HG03135 (cell line): Measurements from ENCODE around the gene PEAK1.

ENCODE experiments used
- ATAC-seq: cut with Tn5 transposase; IDR thresholded peaks from one replicate; pipeline ENCODE4 v1.9.1; 2021; ENCODE audit warnings: mild to moderate bottlenecking, moderate library complexity; ENCODE audit not compliant: unreplicated experiment

Gene PEAK1

GRCh38 chr15:77099741-77100463 is 320.0 kb downstream of the PEAK1 start:
- no peak for ATAC-seq

DNA sequence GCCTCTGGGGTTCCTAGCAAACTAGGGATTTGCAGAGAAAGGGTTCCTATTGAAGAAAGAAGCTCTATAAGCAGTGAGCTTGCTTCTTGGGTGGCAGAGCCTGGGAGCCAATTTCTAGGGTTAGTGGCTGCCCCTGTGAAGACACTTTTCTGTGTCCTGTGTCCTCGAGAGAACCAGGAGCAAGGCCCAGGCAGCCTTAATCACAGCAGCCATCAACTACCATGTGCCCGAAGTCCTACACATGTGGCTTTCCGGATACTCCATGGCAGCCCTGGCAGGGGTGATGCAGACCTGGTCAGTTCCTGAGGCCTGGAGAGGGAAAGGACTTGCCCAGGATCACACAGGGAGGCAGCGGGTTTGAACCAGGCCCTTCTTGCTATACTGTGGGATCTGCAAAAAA is 321.3 kb downstream of the PEAK1 start:
- no peak for ATAC-seq

DNA sequence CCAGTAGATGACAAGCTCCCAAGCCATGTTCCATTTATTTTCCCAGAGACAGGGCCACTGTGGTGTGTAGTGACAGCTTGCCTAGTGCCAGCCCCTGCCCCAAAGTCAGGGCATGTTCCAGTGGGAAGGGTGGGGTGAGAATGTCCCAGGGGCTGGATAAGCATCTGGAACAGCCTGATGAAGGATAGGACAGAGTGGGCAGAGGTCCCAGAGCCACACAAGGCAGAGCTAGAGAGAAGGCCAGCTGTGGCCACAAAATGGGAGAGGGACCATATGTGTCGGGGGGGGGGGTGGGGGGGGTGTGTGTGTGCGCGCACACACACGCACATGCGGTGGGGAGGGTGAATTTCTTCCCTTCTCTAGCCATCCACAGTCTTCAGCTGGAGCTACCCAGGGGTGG is 322.0 kb downstream of the PEAK1 start:
- no peak for ATAC-seq

- no peak for ATAC-seq
These were observed 322.6 kb downstream of the PEAK1 start for GRCh38 chr15:77097248-77097721.

- ATAC-seq: no peak
These were observed 323.4 kb downstream of the PEAK1 start for GRCh38 chr15:77096541-77096940.

GRCh38 chr15:77096138-77096537 is 323.8 kb downstream of the PEAK1 start:
- ATAC-seq: no peak

DNA sequence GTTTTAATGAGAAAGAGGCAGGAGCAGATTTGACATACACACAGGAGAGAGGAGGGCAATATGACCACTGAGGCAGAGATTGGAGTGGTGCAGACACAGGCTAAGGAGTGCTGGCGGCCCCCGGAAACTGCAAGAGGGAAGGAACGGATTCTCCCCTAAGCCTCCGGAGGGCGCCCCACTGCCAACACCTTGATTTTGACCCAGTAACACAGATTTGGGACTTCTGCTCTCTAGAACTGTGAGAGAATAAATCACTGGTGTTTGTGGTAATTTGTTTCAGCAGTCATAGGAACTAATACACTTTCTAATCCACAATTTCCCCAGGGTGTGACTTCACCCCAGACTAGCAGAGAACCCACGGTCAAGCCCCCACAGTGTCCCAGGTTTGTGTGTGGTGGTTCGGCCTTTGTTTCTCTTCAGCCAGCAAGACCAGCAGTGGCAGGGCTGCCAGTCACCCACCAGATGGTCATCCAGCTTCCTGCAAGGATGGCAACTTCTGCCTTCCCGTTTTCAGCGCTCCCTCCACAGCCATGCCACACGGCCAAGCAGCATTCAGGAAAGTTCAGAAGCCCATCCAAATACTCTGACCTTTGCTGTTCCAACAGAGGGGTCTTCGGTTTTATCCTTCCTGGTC is 325.4 kb downstream of the PEAK1 start:
- no peak for ATAC-seq

GRCh38 chr15:77093436-77093835 is 326.5 kb downstream of the PEAK1 start:
- no peak for ATAC-seq

GRCh38 chr15:77091097-77091496 is 328.8 kb downstream of the PEAK1 start:
- ATAC-seq: no peak

DNA sequence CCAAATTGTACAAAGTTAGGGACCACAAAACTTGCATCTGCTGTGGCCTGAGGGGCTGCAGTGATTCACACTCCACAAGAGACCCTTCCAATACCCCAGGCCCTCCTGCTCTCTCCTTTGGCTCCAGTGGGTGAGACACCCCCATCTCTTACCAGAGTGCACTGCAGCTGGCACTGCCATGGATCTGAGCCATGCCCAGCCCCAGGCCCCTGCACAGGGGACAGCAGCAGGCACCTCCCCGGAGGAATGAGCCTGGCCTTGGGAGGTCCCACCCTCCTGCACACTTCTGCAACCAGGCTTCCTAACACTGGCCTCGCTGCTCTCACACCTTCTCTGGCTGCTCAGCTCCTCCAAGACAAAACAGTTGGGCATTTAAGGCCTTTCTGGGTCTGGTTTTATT is 332.7 kb downstream of the PEAK1 start:
- no peak for ATAC-seq

DNA sequence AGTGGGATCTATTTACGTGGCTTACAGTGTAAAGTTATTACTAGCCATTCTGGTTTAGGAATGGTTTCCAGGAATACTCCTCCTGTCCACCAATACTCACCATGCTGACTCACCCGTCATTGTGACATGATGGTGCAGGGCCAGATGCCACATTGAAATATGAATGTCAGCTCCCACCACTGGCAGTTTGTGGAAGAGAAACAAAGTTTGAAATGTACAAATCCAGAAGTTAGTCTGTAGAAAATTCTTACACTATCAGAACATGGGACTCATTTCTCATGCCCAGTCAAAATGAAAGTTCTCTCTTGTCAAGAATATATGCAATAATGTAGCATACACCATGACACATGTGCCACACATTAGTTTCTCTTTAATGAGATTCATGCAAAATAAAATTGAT is 334.6 kb downstream of the PEAK1 start:
- ATAC-seq: no peak

GRCh38 chr15:77084436-77084835 is 335.5 kb downstream of the PEAK1 start:
- ATAC-seq: no peak

DNA sequence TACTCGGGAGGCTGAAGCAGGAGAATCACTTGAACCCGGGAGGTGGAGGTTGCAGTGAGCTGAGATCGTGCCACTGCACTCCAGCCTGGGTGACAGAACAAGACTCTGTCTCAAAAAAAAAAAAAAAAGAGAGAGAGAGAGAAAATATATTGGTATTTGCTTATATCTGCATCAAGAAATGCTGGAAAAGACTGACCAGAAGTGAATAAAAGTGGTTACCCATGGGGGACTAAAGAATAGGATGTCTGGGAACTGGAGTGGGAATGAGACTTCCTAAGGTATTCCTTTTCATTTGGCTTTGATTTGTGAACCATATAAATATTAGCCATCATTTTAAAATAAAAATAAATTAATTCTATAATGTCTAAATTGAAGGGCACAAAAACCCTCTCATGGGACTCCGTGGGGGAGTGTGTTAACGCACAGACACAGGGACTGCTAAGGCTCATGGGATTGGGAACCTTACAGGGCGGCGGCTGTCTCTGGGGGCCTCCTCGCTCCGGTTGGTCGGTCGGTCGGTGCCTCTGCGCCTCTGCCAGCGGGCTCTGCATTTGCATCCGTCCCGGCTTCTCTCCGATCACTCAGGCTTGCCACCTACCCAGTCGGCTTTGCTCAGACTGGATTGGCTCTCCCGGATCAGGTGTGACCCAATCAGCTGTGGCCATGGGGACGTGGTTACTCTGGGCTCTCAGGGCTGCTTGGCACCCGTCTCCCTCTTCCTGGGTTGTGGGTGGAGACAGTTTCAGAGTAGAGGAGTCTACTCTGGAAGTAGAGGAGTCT is 336.3 kb downstream of the PEAK1 start:
- ATAC-seq: peak; percentile 78

- ATAC-seq: no peak
These were observed 337.9 kb downstream of the PEAK1 start for GRCh38 chr15:77081971-77082370.

GRCh38 chr15:77076323-77076915 is 343.5 kb downstream of the PEAK1 start:
- ATAC-seq: no peak

DNA sequence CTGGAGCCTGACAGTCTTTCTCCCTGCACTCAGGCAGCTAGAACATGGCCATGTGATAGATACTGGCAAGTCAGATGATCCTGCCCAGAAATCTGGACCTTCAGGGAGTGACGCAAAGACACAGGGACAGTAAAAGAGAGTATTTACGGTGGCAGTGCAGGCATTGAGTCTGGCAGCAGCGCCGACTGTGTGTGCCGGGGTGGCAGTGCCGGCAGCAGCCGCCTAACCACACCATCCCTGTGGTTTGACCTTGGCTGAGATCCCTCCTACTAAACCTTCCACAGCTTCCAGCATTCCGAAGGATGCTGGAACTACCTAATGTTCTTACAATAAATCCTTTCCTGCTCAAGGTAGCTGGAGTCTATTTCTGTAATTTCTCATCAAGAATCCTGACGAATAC is 344.4 kb downstream of the PEAK1 start:
- no peak for ATAC-seq

GRCh38 chr15:77074350-77074749 is 345.6 kb downstream of the PEAK1 start:
- no peak for ATAC-seq

- ATAC-seq: no peak
These were observed 348.3 kb downstream of the PEAK1 start for GRCh38 chr15:77071305-77072223.

DNA sequence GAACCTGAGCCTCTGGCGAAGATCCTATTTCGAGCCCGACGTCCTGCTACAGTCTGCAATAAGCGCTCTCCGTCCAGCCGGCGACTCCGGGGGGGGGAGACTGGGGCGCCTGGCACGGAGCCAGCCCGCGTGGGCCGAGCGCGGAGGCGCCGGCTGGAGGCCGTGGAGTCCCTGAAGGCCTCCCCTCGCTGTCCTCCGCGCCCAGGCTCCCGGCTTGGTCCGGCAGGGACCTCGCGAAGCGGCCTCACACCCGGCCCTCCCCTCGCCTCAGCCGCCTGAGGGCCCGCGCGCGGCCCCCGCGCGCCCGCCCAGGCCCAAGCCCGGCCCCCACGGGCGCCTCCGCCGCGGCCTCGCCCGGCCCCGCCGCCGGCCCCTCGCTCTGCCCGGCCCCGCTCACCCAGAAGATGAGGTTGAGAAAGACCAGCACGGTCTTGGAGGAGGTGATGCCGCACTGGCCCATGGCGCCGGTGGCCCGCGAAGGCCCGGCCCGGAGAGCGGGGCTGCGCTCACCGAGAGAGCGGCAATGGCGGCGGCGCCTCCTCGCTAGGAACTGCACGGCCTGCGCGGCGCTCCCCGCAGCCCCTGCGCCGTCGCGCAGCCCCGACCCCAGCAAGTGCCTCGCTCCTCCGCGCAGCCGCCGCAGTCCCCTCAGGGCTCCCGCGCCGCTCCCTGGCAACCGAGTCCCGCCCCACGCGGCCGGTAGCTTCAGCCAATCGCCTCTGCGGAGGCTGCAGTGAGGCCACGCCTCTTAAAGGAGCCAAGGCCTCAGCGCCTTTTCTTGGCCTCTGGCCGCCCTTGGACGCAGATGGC is 349.2 kb downstream of the PEAK1 start, which contains the start of gene TSPAN3:
Gene TSPAN3, minus strand, starts transcription at position 615 of the 810 bp plus-strand sequence. Its CDS starts 155 bp downstream, at position 460.
- peak; percentile 94 for ATAC-seq

GRCh38 chr15:77070180-77070494 is 349.8 kb downstream of the PEAK1 start:
- no peak for ATAC-seq
